Bone marrow (tissue), 2 donors: ENCODE measurements around the gene MAS1.

ENCODE experiments used
- DNase-seq, 2 donors: peaks; one replicate each; lab custom pipeline; 2025; lab: John Stamatoyannopoulos, UW

The MAS1 gene

DNA sequence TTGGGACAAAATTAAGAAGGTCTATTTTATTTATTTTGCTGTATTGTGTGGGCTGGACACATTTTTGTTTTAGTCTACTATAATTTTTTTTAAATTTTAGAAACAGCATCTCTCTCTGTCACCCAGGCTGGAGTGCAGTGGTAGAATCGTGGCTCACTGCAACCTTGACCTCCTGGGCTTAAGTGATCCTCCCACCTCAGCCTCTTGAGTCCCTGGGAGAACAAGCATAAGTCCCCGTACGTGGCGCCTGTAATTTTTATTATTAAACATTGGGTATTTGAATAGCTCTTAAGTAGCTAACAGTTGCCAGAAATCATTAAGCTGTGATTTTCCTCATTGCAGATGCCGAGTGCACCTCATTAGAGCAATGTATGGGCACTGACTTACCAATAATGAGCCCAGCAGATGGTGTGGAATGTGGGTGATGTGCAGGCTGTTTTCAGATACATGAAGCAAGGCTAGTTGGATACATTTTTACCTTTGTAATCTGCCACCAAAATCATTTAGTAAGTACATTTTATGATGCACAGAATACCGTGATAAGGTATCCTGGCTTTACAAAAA lies 10.3 kb upstream of the MAS1 start:
- no peak for DNase-seq

DNA sequence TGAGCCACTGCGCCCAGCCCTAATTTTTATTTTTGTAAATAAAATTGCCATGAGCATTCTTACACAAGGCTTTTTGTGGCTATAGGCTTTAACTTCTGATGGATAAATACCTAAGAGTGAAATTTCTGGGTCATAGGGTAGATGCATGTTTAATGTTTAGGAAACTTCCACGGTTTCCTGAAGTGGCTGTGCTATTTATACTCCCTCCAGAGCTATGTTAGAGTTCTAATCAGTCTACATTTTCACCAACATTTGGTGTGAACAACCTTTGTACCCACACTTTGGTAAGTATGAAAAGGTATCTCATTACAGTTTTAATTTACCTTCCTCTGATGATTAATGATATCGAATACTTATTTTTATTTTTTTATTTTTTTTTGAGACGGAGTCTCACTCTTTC lies 6.1 kb upstream of the MAS1 start:
- no peak for DNase-seq

DNA sequence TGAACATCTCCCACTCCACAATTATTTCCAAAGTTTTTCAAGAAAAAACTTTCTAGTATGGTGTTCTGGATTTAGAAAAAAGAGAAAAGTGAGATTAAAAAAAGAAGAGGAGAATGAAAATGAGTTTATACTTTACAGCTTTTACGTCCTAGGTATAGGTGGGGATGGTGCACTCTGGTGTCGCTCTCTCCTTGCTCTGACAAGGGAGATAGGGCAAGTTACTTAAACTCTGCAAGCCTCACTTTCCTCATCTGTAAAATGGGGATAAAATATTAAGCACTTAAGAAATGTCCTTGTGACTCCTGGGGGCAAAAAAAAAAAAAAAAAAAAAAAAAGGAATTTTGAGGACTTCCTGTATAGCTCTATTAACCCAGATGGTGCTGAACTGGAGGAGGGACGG lies 4.5 kb upstream of the MAS1 start:
- no peak for DNase-seq

- no peak for DNase-seq
Observed at GRCh38 chr6:159887146-159887545, 3.6 kb upstream of the MAS1 start.

- no peak for DNase-seq
Observed at GRCh38 chr6:159887761-159888160, 3.0 kb upstream of the MAS1 start.

DNA sequence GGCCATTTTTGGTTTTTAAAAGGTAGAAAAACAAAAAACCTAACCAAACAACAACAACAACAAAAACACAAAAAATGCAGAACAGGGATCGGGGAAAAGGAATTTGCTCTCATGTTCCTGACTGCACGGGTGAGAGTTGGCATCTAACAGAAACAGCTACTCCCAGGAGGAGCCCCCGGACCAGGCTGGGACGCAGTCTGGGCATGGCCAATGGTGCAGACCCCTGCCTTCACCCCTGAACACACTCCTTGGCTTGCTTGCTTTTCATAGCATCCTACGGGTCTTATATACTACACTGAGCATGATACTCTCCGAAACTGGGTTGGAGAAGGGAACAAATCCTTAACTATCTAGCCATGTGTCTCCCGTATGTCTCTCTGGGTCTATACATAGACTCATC lies 587 bp upstream of the MAS1 start:
- DNase-seq, result no peak

DNA sequence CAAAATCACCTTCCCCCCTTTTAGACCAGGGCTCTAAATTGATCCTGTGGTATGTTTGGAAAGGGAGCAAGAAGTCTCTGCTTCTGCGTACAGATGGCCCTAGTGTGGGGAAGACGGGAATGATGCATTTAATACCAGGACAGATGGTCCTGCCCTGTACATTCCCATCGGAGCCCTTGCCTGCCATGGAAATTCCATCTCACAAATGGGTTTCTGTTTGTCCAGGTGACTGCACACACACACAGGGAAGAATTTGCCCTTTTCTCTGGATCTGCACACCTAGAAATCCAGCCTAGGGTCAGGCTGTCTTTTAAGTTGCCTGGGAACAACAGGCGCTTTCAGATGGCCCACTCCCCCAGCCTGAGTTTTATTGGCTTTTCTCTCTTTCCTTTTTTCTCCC lies 1.3 kb downstream of the MAS1 start:
- no peak for DNase-seq

GRCh38 chr6:159893064-159893463 lies 2.3 kb downstream of the MAS1 start:
- DNase-seq, result no peak

GRCh38 chr6:159894991-159895390 lies 4.2 kb downstream of the MAS1 start:
- no peak for DNase-seq

GRCh38 chr6:159897603-159898002 lies 6.8 kb downstream of the MAS1 start:
- DNase-seq, result no peak

DNA sequence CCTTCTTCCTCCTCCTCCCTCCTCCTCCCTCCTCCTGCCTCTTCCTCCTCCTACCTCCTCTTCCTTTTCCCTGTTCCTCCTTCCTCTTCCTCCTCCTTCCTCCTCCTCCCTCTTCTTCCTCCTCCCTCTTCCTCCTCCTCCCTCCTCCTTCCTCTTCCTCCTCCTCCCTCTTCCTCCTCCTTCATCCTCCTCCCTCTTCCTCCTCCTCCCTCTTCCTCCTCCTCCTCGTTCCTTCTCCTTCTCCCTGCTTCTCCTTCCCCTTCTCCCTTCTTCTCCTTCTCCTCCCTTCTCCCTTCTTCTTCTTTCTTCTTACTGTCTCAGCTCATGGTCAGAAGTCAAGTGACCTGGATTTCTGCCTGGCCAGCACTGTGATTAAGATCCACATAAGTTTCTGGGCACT lies 7.7 kb downstream of the MAS1 start:
- DNase-seq, result no peak

GRCh38 chr6:159899994-159900745 lies 9.4 kb downstream of the MAS1 start:
- no peak for DNase-seq

DNA sequence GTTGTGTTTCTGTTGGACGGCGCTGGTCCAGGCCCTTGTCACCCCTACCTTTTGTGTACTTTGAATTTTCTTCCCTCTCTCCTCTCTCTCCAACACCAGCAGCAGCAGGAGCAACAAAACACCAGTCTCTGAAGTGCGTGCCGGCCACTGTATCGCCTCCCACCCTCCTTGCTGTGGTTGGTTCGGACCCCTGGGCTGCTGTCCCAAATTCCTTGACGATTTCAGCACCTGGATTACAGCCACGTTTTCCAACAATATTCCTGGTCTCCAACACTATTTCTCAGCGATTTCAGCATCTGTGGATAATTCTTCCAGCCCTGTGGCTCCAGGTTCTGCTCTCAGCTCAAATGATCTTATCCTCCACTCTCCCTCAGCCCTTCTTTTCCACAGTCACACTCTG lies 11.8 kb downstream of the MAS1 start:
- DNase-seq, result no peak

GRCh38 chr6:159904497-159904911 lies 13.7 kb downstream of the MAS1 start:
- no peak for DNase-seq

GRCh38 chr6:159906400-159906799 lies 15.6 kb downstream of the MAS1 start:
- DNase-seq, result no peak

GRCh38 chr6:159908535-159908934 lies 17.7 kb downstream of the MAS1 start:
- DNase-seq, result no peak

- no peak for DNase-seq
Observed at GRCh38 chr6:159908979-159909378, 18.2 kb downstream of the MAS1 start.

DNA sequence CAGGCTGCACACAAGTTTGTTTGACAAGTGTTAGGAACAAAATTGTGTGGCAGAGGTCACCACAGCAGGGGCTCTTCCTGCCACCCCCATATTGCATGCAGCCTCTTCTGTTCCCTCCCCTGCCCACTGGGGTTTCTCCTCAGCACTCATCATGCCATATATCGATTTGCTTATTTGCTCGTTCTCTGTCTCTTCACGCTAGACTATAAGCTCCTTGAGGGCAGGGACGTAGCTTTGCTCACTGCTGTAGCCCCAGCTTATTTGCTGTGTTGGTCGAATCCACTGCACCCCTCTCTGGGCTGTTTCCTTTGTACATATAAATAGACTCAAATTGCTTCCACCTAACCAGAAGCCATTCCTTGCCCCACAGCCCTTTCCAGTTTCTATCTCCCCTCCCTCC lies 19.6 kb downstream of the MAS1 start:
- DNase-seq, result no peak

- no peak for DNase-seq
Observed at GRCh38 chr6:159913375-159913774, 22.6 kb downstream of the MAS1 start.

DNA sequence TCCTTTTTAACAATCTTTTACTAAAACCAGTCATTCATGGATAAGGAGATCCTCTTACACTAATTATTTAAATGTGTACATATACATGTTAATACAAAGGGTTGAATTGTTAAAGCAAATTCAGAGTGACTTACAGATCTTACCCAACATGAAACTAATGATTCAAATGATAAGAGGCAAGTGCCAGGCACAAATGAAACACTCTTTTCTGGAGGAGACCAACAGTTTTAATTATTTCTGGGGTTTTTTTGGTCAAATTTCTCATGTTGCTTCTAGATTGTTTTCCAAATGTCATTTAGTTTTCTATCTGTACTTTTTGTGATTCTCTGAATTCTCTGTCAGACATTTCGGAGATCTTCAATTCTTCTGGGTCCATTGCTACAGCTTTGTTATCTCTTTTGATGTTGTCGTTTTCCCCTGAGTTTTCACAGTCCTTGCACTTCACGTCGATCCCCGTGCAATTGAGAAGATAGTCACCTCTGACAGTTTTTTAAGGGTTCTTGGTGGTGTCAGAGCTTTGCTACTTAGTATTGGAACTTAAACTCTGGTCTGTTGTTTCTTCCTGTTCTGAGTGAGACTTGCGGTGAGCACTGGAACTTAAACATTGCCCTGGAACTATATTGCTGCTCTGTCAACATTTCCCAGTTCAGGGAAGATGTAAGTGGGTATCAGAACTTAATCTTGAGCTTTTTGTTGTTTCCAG lies 23.2 kb downstream of the MAS1 start:
- DNase-seq, result no peak

DNA sequence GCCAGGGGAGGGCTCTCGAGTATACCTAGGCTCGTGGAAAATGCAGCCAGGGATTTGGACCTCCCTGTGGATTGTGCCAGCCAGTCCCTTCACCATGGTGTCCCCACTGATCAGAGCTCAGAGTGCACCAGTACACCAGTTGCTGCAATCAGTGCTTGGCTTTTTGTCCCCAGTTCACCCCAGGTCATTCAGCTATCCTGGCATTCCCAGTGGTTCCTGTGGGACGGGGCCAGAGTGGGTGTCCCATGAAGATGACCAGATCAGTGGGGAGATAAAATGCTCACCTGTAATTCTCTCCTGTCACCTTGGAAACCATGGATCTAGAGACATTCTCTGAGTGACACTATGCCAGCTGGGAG lies 23.8 kb downstream of the MAS1 start:
- DNase-seq, result no peak

- no peak for DNase-seq
Observed at GRCh38 chr6:159915397-159915796, 24.6 kb downstream of the MAS1 start.

- no peak for DNase-seq
Observed at GRCh38 chr6:159916237-159916636, 25.4 kb downstream of the MAS1 start.

GRCh38 chr6:159916752-159917151 lies 26.0 kb downstream of the MAS1 start:
- DNase-seq, result no peak
